HCT116 (cell line): ENCODE results near the gene ENPP3. TPM values are rescaled to one million over a fixed set of nuclear protein-coding genes. Genes with fewer than 3 reads are reported as not detected.

Experiments
- ATAC-seq: fragments of 200-7000 bp; cut with Tn5 transposase; 2 replicates; pipeline ENCODE4 v1.9.1; 2020; ENCODE audit warnings: mild to moderate bottlenecking, moderate library complexity
- BruUV-seq: library from RNA; stranded (reverse); fragments of 400-500 nt; replicated peaks from 2 replicates; lab custom pipeline; 2021; lab: Mats Ljungman, UMichigan
- CTCF ChIA-PET: fragments of 300-600 bp; sonication (Branson Sonifier 250); formaldehyde crosslinking; loops from one replicate; lab custom pipeline; 2021; ENCODE audit warnings: antibody characterized with exemption; lab: Charles Lee
- POLR2A ChIA-PET: fragments of 300-600, 350-600 bp; sonication (Branson Sonifier 250); formaldehyde crosslinking; loops from one replicate; lab custom pipeline; 2021; ENCODE audit warnings: antibody characterized with exemption; lab: Charles Lee
- RAD21 ChIA-PET, 2 experiments: fragments of 300-600 bp; sonication (Branson Sonifier 250); formaldehyde crosslinking; loops; one replicate each; lab custom pipeline; 2023; ENCODE audit warnings: low total read pairs in 2 of 2; ENCODE audit not compliant: uncharacterized antibody in 2 of 2, unreplicated experiment in 2 of 2, low non-redundant PET in 1 of 2; lab: Charles Lee
- DNase-seq: peaks from one replicate; pipeline ENCODE4 v3.0.0-alpha.2; 2010; ENCODE audit warnings: low read depth, low spot score
- H2AFZ ChIP-seq: fragments of 200-600 bp; shearing (Covaris generic), sonication (generic); 2 replicates; pipeline ENCODE4 v1.6.1; 2017; ENCODE audit warnings: low read depth, mixed run types, mixed read lengths, antibody characterized with exemption, low read length; ENCODE audit not compliant: poor library complexity, severe bottlenecking
- H3K27ac ChIP-seq: 2 replicates; pipeline ENCODE4 v1.5.1; 2012; ENCODE audit warnings: low read depth, low read length
- H3K27me3 ChIP-seq: fragments of 200-600 bp; sonication (generic); 2 replicates; pipeline ENCODE4 v1.6.1; 2016; ENCODE audit warnings: mixed run types, low read length, mixed read lengths; ENCODE audit not compliant: insufficient read depth
- H3K36me3 ChIP-seq, 2 experiments: fragments of 200-500 bp in 1 of 2; fragments of 200-600 bp in 1 of 2; sonication (Bioruptor generic) in 1 of 2; sonication (generic) in 1 of 2; 2 replicates each; pipeline versions ENCODE4 v1.5.1 to v1.6.1; 2014 to 2016; ENCODE audit warnings: low read length in 2 of 2, inconsistent platforms in 1 of 2, mixed read lengths in 1 of 2, mixed run types in 1 of 2; ENCODE audit not compliant: insufficient read depth in 2 of 2, control insufficient read depth in 1 of 2
- H3K4me1 ChIP-seq, 2 experiments: fragments of 200-600 bp in 1 of 2; sonication (generic) in 1 of 2; 2 replicates each; pipeline versions ENCODE4 v1.5.1 to v1.6.1; 2012 to 2017; ENCODE audit warnings: low read length in 2 of 2, inconsistent platforms in 1 of 2, mild to moderate bottlenecking in 1 of 2, mixed read lengths in 1 of 2, mixed run types in 1 of 2, moderate library complexity in 1 of 2; ENCODE audit not compliant: insufficient read depth in 2 of 2, control insufficient read depth in 1 of 2
- H3K4me2 ChIP-seq: fragments of 200-600 bp; sonication (generic); 2 replicates; pipeline ENCODE4 v1.6.1; 2017; ENCODE audit warnings: mixed run types, low read length, mixed read lengths
- H3K4me3 ChIP-seq, 2 experiments: fragments of 200-600 bp in 1 of 2; sonication (generic) in 1 of 2; replicated peaks in 1 of 2; 2 replicates each; pipeline ENCODE4 v1.5.1; 2011 to 2016; ENCODE audit warnings: low read length in 2 of 2, control low read depth in 1 of 2, low read depth in 1 of 2, mild to moderate bottlenecking in 1 of 2, mixed read lengths in 1 of 2, mixed run types in 1 of 2
- H3K79me2 ChIP-seq: fragments of 200-600 bp; sonication (generic); 2 replicates; pipeline ENCODE4 v1.6.1; 2017; ENCODE audit warnings: mild to moderate bottlenecking, mixed run types, low read length, moderate library complexity, mixed read lengths; ENCODE audit not compliant: insufficient read depth
- H3K9ac ChIP-seq: fragments of 200-600 bp; sonication (generic); 2 replicates; pipeline ENCODE4 v1.6.1; 2016; ENCODE audit warnings: low read length, mixed read lengths
- H3K9me2 ChIP-seq: fragments of 200-600 bp; sonication (generic), shearing (Covaris generic); 2 replicates; pipeline ENCODE4 v1.6.1; 2017; ENCODE audit warnings: mixed run types, mild to moderate bottlenecking, moderate library complexity; ENCODE audit not compliant: insufficient read depth
- H3K9me3 ChIP-seq, 2 experiments: fragments of 200-500 bp in 1 of 2; fragments of 200-600 bp in 1 of 2; sonication (Bioruptor generic) in 1 of 2; sonication (generic) in 1 of 2; 2 replicates each; pipeline ENCODE4 v1.6.1; 2014 to 2017; ENCODE audit warnings: low read length in 2 of 2, mixed read lengths in 2 of 2, inconsistent platforms in 1 of 2, low read depth in 1 of 2, mild to moderate bottlenecking in 1 of 2, mixed run types in 1 of 2, moderate library complexity in 1 of 2; ENCODE audit not compliant: control insufficient read depth in 1 of 2, insufficient read depth in 1 of 2
- H4K20me1 ChIP-seq: fragments of 200-600 bp; sonication (generic), shearing (Covaris generic); 2 replicates; pipeline ENCODE4 v1.6.1; 2017; ENCODE audit warnings: mixed run types, mild to moderate bottlenecking, moderate library complexity; ENCODE audit not compliant: insufficient read depth
- CBX3 ChIP-seq: IDR thresholded peaks from 2 replicates; pipeline ENCODE4 v1.6.1; 2012; ENCODE audit warnings: low read depth
- ELF1 ChIP-seq: IDR thresholded peaks from 2 replicates; pipeline ENCODE4 v1.6.1; 2012; ENCODE audit warnings: low read depth, borderline replicate concordance
- EZH2 ChIP-seq: fragments of 200-600 bp; sonication (generic); IDR thresholded peaks from 2 replicates; pipeline ENCODE4 v1.6.1; 2017; ENCODE audit warnings: antibody characterized with exemption, mixed run types
- FOSL1 ChIP-seq: IDR thresholded peaks from 2 replicates; pipeline ENCODE4 v1.6.1; 2012; ENCODE audit warnings: low read depth
- POLR2AphosphoS5 ChIP-seq: IDR thresholded peaks from 2 replicates; pipeline ENCODE4 v1.6.1; 2011; ENCODE audit warnings: mild to moderate bottlenecking, low read depth, low read length, moderate library complexity
- RAD21 ChIP-seq: IDR thresholded peaks from 2 replicates; pipeline ENCODE4 v1.6.1; 2012; ENCODE audit warnings: low read depth, mild to moderate bottlenecking
- SIN3A ChIP-seq: IDR thresholded peaks from 2 replicates; pipeline ENCODE4 v1.6.1; 2012; ENCODE audit warnings: low read depth
- SP1 ChIP-seq: IDR thresholded peaks from 2 replicates; pipeline ENCODE4 v1.6.1; 2012; ENCODE audit warnings: low read depth
- TCF7L2 ChIP-seq: IDR thresholded peaks from 2 replicates; pipeline ENCODE4 v1.7.0; 2011; ENCODE audit warnings: borderline replicate concordance, inconsistent platforms; ENCODE audit not compliant: insufficient read depth, insufficient read length; ENCODE audit errors: extremely low read depth
- ZFX ChIP-seq: fragments of 450-650 bp; IDR thresholded peaks from 2 replicates; pipeline ENCODE4 v1.6.1; 2017
- ZNF274 ChIP-seq: fragments of 200-500 bp; sonication (Bioruptor generic); IDR thresholded peaks from 2 replicates; pipeline ENCODE4 v1.6.1; 2014; ENCODE audit warnings: mild to moderate bottlenecking, low read depth, low read length, inconsistent platforms
- intact Hi-C: fragments of 100-400 bp; cut with micrococcal nuclease; formaldehyde crosslinking; loops from 2 replicates; pipeline ENCODE4 v1.10.0; 2022
- total RNA-seq: library from RNA; stranded (reverse); gene quantifications from one replicate; pipeline ENCODE4 v1.2.1, GENCODE V29; 2021; ENCODE audit not compliant: unreplicated experiment
- TF ChIP-seq, protein P1 (sequence below): IDR thresholded peaks from 2 replicates; pipeline ENCODE4 v1.6.1; 2012
- TF ChIP-seq, protein P2 (sequence below): IDR thresholded peaks from 2 replicates; pipeline ENCODE4 v1.6.1; 2011; ENCODE audit warnings: mild to moderate bottlenecking, low read length, moderate library complexity; ENCODE audit not compliant: insufficient replicate concordance; ENCODE audit errors: extremely low read depth
- TF ChIP-seq, protein P3 (sequence below): IDR thresholded peaks from 2 replicates; pipeline ENCODE4 v1.6.1; 2012; ENCODE audit warnings: low read depth
- TF ChIP-seq, protein P4 (sequence below): IDR thresholded peaks from 2 replicates; pipeline ENCODE4 v1.6.1; 2012

Gene ENPP3
- total RNA-seq, 1 experiment from 2014 or later, result 0.15 TPM

DNA sequence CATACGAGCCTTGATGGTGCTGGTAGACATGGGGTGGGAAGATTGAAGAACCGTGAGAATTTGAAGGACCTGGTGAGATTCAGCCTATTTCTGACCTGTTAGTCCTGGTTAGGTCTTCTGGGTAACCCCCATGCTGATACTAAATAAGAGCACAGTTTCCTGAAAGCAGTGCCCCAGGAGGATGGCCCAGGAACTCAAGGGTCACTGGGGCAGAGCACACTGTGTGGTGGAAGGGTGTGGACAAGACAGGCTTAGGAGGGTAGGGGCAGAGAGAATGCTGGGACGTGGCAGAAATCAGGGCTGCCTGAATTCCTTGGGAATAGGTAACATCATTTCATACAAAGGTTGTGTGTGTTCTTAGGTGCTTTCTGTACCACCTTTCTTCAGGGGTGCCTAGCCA, 138.8 kb downstream of the ENPP3 start:
- H3K27me3 ChIP-seq, result no peaks in the 10 kb centered on the region
- ChIA-PET CTCF (no interaction called here), POLR2A (no interaction called here), RAD21 (no interaction called here)
- H2AFZ ChIP-seq, result no peak overlapping the region
- DNase-seq (no peak), ATAC-seq (no peak)
- no TSS peak for BruUV-seq
- H3K27ac ChIP-seq, result no peak overlapping the region
- intact Hi-C loops, result no loop called here
- no peaks in the 10 kb centered on the region for H3K9me3 ChIP-seq
- no peaks in the 10 kb centered on the region for H3K36me3 ChIP-seq
- no peak overlapping the region for H3K9ac ChIP-seq
- H3K79me2 ChIP-seq, result no peaks in the 10 kb centered on the region
- no peak overlapping the region for H3K4me2 ChIP-seq
- no peaks in the 10 kb centered on the region for H3K4me1 ChIP-seq
- no peaks in the 10 kb centered on the region for H4K20me1 ChIP-seq
- TF ChIP-seq ELF1 (no peak), SIN3A (no peak), POLR2AphosphoS5 (no peak), SP1 (no peak), CBX3 (no peak), FOSL1 (no peak), EZH2 (no peak)
- TF ChIP-seq, protein P1, sequence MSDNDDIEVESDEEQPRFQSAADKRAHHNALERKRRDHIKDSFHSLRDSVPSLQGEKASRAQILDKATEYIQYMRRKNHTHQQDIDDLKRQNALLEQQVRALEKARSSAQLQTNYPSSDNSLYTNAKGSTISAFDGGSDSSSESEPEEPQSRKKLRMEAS, result no peak
- no peak overlapping the region for H3K4me3 ChIP-seq
- no peaks in the 10 kb centered on the region for H3K9me2 ChIP-seq

DNA sequence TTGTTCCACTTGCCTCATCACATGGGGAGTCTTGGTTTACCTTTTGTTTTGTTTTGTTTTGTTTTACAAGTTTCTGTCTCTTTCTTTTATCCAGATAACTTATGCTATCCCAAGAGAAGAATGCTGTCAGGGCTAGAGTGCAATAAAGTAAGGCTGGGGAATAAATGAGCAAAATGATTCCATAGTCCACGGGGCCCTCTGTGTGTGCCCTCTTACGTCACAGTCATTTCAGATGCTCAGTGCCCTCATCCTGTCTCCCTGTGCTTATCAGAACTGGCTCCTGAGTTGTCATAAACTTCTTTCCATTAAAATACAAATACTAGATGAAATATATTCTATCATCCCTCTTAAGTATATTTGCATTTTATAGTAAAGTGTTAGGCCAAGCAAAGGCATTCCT, 139.9 kb downstream of the ENPP3 start:
- ATAC-seq, result no peak
- POLR2A ChIA-PET, result no interaction called here
- no peak overlapping the region for H3K4me3 ChIP-seq

More for the DNA sequence above, 139.9 kb downstream of the ENPP3 start:
- H3K36me3 ChIP-seq, result no peaks in the 10 kb centered on the region
- TF ChIP-seq, protein P2, sequence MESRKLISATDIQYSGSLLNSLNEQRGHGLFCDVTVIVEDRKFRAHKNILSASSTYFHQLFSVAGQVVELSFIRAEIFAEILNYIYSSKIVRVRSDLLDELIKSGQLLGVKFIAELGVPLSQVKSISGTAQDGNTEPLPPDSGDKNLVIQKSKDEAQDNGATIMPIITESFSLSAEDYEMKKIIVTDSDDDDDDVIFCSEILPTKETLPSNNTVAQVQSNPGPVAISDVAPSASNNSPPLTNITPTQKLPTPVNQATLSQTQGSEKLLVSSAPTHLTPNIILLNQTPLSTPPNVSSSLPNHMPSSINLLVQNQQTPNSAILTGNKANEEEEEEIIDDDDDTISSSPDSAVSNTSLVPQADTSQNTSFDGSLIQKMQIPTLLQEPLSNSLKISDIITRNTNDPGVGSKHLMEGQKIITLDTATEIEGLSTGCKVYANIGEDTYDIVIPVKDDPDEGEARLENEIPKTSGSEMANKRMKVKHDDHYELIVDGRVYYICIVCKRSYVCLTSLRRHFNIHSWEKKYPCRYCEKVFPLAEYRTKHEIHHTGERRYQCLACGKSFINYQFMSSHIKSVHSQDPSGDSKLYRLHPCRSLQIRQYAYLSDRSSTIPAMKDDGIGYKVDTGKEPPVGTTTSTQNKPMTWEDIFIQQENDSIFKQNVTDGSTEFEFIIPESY, result no peak
- TF ChIP-seq, protein P3, sequence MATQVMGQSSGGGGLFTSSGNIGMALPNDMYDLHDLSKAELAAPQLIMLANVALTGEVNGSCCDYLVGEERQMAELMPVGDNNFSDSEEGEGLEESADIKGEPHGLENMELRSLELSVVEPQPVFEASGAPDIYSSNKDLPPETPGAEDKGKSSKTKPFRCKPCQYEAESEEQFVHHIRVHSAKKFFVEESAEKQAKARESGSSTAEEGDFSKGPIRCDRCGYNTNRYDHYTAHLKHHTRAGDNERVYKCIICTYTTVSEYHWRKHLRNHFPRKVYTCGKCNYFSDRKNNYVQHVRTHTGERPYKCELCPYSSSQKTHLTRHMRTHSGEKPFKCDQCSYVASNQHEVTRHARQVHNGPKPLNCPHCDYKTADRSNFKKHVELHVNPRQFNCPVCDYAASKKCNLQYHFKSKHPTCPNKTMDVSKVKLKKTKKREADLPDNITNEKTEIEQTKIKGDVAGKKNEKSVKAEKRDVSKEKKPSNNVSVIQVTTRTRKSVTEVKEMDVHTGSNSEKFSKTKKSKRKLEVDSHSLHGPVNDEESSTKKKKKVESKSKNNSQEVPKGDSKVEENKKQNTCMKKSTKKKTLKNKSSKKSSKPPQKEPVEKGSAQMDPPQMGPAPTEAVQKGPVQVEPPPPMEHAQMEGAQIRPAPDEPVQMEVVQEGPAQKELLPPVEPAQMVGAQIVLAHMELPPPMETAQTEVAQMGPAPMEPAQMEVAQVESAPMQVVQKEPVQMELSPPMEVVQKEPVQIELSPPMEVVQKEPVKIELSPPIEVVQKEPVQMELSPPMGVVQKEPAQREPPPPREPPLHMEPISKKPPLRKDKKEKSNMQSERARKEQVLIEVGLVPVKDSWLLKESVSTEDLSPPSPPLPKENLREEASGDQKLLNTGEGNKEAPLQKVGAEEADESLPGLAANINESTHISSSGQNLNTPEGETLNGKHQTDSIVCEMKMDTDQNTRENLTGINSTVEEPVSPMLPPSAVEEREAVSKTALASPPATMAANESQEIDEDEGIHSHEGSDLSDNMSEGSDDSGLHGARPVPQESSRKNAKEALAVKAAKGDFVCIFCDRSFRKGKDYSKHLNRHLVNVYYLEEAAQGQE, result no peak
- TF ChIP-seq RAD21 (no peak), ZNF274 (no peak), FOSL1 (no peak), ZFX (no peak), TCF7L2 (no peak), POLR2AphosphoS5 (no peak)
- TF ChIP-seq, protein P4, sequence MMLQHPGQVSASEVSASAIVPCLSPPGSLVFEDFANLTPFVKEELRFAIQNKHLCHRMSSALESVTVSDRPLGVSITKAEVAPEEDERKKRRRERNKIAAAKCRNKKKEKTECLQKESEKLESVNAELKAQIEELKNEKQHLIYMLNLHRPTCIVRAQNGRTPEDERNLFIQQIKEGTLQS, result no peak
- TF ChIP-seq, protein P1, result no peak
- no peaks in the 10 kb centered on the region for H3K9me3 ChIP-seq
- DNase-seq, result no peak
- H3K9ac ChIP-seq, result no peak overlapping the region
- H4K20me1 ChIP-seq, result no peaks in the 10 kb centered on the region
- no peaks in the 10 kb centered on the region for H3K4me1 ChIP-seq
- no peak overlapping the region for H3K27ac ChIP-seq
- CTCF ChIA-PET, result no interaction called here
- no peak overlapping the region for H2AFZ ChIP-seq
- H3K9me2 ChIP-seq, result no peaks in the 10 kb centered on the region
- no TSS peak for BruUV-seq
- no peaks in the 10 kb centered on the region for H3K79me2 ChIP-seq
- intact Hi-C loops, result no loop called here
- no peaks in the 10 kb centered on the region for H3K27me3 ChIP-seq
- RAD21 ChIA-PET, result no interaction called here
- no peak overlapping the region for H3K4me2 ChIP-seq
